RWPE2 (cell line): ENCODE data around the gene SLX4.

ENCODE experiments used
- ATAC-seq: fragments of 200-7000 bp; cut with Tn5 transposase; 3 replicates; pipeline ENCODE4 v1.9.1; 2021; ENCODE audit warnings: low read depth
- DNase-seq: peaks from one replicate; pipeline ENCODE4 v3.0.0-alpha.2; 2020; ENCODE audit warnings: low spot score
- H3K27ac ChIP-seq: fragments of 450-650 bp; 2 replicates; pipeline ENCODE4 v1.5.1; 2017; ENCODE audit warnings: mild to moderate bottlenecking; ENCODE audit not compliant: poor library complexity, severe bottlenecking
- H3K27me3 ChIP-seq: fragments of 250-450 bp; sonication (Bioruptor Pico); 2 replicates; pipeline ENCODE4 v1.5.1; 2021; ENCODE audit warnings: mild to moderate bottlenecking, moderate library complexity; ENCODE audit not compliant: insufficient read depth, poor library complexity, severe bottlenecking
- H3K36me3 ChIP-seq: fragments of 250-450 bp; sonication (Bioruptor Pico); 2 replicates; pipeline ENCODE4 v1.5.1; 2020; ENCODE audit warnings: low read depth, mild to moderate bottlenecking, moderate library complexity
- H3K4me1 ChIP-seq: fragments of 250-450 bp; sonication (Bioruptor Pico); 2 replicates; pipeline ENCODE4 v1.5.1; 2021; ENCODE audit warnings: mild to moderate bottlenecking, moderate library complexity; ENCODE audit not compliant: insufficient read depth, poor library complexity, severe bottlenecking
- H3K4me3 ChIP-seq: fragments of 250-450 bp; sonication (Bioruptor Pico); 2 replicates; pipeline ENCODE4 v1.5.1; 2021; ENCODE audit warnings: mild to moderate bottlenecking, moderate library complexity; ENCODE audit not compliant: severe bottlenecking
- H3K9me3 ChIP-seq: fragments of 250-450 bp; sonication (Bioruptor Pico); 2 replicates; pipeline ENCODE4 v1.5.1; 2021; ENCODE audit warnings: mild to moderate bottlenecking, moderate library complexity; ENCODE audit not compliant: severe bottlenecking
- TF ChIP-seq, protein P1 (sequence below): fragments of 450-650 bp; IDR thresholded peaks from one replicate; pipeline ENCODE4 v1.5.1; 2017; ENCODE audit warnings: mild to moderate bottlenecking, moderate library complexity; ENCODE audit not compliant: poor library complexity, severe bottlenecking

Gene SLX4

DNA sequence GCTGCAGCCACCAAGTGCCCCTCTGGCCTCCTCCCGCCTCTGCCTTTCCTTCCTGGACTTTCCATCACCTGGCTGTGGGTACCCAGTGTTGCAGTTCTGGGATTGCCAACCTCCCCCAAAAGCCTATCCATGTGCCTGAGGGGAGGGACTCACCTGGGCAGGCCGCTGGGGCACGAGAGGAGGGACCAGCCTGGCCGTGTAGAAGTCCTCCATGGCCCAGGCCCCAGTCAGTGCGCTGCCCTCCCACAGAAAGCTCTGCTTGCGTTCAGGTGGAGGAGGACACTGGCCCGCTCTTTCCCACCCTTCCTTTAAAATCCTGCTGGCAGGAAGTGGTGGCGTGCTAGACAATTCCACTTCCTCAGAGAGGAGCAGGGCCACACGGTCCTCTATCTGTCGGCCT lies 14.2 kb downstream of the SLX4 start:
- H3K36me3 ChIP-seq, result peaks cover 12% of the 10 kb centered on the region; the same call in 1 of the 2 replicates
- DNase-seq (no peak), ATAC-seq (no peak)
- no peaks in the 10 kb centered on the region for H3K27me3 ChIP-seq
- TF ChIP-seq, protein P1, sequence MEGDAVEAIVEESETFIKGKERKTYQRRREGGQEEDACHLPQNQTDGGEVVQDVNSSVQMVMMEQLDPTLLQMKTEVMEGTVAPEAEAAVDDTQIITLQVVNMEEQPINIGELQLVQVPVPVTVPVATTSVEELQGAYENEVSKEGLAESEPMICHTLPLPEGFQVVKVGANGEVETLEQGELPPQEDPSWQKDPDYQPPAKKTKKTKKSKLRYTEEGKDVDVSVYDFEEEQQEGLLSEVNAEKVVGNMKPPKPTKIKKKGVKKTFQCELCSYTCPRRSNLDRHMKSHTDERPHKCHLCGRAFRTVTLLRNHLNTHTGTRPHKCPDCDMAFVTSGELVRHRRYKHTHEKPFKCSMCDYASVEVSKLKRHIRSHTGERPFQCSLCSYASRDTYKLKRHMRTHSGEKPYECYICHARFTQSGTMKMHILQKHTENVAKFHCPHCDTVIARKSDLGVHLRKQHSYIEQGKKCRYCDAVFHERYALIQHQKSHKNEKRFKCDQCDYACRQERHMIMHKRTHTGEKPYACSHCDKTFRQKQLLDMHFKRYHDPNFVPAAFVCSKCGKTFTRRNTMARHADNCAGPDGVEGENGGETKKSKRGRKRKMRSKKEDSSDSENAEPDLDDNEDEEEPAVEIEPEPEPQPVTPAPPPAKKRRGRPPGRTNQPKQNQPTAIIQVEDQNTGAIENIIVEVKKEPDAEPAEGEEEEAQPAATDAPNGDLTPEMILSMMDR, result no peak
- H3K9me3 ChIP-seq, result no peaks in the 10 kb centered on the region
- H3K4me1 ChIP-seq, result no peaks in the 10 kb centered on the region
- H3K4me3 ChIP-seq, result no peak overlapping the region
- no peak overlapping the region for H3K27ac ChIP-seq

DNA sequence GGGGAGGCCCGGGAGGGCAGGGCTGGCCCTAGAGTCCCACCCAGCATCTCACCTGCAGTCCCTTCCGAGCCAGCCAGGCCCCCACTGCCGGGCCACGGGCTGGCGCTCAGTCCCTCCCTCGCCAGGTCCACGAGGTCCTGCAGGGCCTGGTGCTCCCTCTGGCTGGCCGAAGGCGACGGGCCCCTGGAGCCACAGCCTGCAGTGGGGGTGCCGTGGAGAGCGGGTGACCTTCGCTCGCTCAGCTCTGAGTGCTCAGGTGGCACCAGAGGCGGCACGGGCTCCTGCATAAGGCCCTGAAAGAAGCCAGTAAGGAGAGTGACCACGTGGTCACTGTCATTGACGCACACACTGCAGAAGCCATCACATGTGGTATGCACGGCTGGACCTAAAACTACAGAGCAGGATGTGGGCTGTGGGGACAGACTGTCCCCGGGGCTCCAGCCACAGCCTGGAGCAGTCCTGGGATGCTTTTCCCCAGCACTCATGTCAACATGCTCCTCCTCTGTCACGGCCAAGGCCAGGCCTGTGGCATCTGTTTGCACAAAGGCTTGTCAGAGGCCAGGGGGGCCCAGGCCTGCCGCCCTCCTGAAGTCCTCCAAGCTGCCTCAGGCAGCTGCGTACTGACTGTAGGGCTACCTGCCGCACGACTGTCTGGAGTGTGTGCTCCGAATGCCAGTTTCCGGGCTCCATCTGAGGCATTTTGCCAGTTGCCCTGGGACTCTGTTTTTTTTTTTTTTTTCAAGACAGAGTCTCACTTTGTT lies 15.1 kb downstream of the SLX4 start:
- DNase-seq (no peak), ATAC-seq (no peak)
- Histone ChIP-seq H3K4me1 (no peaks in the 10 kb centered on the region), H3K27me3 (no peaks in the 10 kb centered on the region), H3K9me3 (no peaks in the 10 kb centered on the region), H3K27ac (no peak overlapping the region), H3K4me3 (no peak overlapping the region), H3K36me3 (peaks cover 12% of the 10 kb centered on the region; the same call in 1 of the 2 replicates)
- TF ChIP-seq, protein P1, result no peak

DNA sequence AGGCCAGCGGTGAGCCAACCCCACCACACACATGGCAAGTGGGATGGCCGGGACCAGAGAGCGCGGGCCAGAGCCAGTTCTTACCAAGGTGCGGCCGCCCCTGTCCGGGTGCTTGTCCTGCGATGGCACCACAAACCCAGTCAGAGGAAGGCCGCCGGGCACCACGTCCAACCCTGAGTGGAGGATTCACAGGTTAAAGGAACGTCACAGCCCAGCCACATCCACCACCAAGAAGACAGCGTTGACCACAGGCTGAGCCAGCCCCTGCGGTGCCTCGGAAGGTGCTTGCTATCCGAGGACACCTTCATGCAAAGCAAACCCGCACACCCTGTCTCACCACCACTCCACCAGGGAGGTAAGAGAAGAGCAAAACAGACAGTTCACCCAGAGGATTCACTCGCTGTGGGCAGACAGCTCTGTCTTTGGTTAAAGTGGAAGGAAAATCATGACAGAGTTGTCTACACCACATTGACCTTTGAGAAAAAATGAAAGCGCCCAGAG lies 15.8 kb downstream of the SLX4 start:
- Histone ChIP-seq H3K4me1 (no peaks in the 10 kb centered on the region), H3K27ac (no peak overlapping the region), H3K4me3 (no peak overlapping the region), H3K27me3 (no peaks in the 10 kb centered on the region), H3K36me3 (peaks cover 10% of the 10 kb centered on the region; the same call in 1 of the 2 replicates), H3K9me3 (no peaks in the 10 kb centered on the region)
- TF ChIP-seq, protein P1, result no peak
- ATAC-seq (no peak), DNase-seq (no peak)

DNA sequence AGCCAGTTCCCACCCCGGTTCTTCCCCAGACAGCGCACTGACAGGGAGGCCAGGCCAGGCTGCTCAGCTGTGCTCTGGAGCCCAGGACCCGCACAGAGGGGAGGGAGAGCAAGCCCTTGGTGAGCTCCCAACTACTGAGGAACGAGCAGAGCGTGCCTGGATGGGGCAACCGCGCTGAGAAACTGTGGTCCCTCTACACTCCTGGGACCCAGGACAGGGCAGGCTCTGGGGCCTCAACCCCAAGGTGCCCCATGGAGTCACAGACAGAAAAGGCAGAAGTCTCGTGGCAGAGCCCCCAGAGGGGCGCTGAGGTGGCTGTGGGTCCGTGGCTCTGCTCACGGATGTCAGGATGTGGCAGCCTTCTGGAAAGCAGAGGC lies 16.3 kb downstream of the SLX4 start:
- DNase-seq, result no peak
- H3K27ac ChIP-seq, result no peak overlapping the region
- TF ChIP-seq, protein P1, result no peak
- H3K4me1 ChIP-seq, result no peaks in the 10 kb centered on the region
- H3K27me3 ChIP-seq, result no peaks in the 10 kb centered on the region
- ATAC-seq, result no peak
- H3K9me3 ChIP-seq, result no peaks in the 10 kb centered on the region
- peaks cover 8% of the 10 kb centered on the region; the same call in 1 of the 2 replicates for H3K36me3 ChIP-seq
- no peak overlapping the region for H3K4me3 ChIP-seq
